HCT116 (cell line): ENCODE data around the gene GNAT1. TPM values are rescaled to one million over a fixed set of nuclear protein-coding genes. Genes with fewer than 3 reads are reported as not detected.

Source experiments
- ATAC-seq: fragments of 200-7000 bp; cut with Tn5 transposase; 2 replicates; pipeline ENCODE4 v1.9.1; 2020; ENCODE audit warnings: mild to moderate bottlenecking, moderate library complexity
- BruUV-seq: library from RNA; stranded (reverse); fragments of 400-500 nt; replicated peaks from 2 replicates; lab custom pipeline; 2021; lab: Mats Ljungman, UMichigan
- CTCF ChIA-PET: fragments of 300-600 bp; sonication (Branson Sonifier 250); formaldehyde crosslinking; loops from one replicate; lab custom pipeline; 2021; ENCODE audit warnings: antibody characterized with exemption; lab: Charles Lee
- POLR2A ChIA-PET: fragments of 300-600, 350-600 bp; sonication (Branson Sonifier 250); formaldehyde crosslinking; loops from one replicate; lab custom pipeline; 2021; ENCODE audit warnings: antibody characterized with exemption; lab: Charles Lee
- RAD21 ChIA-PET, 2 experiments: fragments of 300-600 bp; sonication (Branson Sonifier 250); formaldehyde crosslinking; loops; one replicate each; lab custom pipeline; 2023; ENCODE audit warnings: low total read pairs in 2 of 2; ENCODE audit not compliant: uncharacterized antibody in 2 of 2, unreplicated experiment in 2 of 2, low non-redundant PET in 1 of 2; lab: Charles Lee
- DNase-seq: peaks from one replicate; pipeline ENCODE4 v3.0.0-alpha.2; 2010; ENCODE audit warnings: low read depth, low spot score
- H2AFZ ChIP-seq: fragments of 200-600 bp; shearing (Covaris generic), sonication (generic); 2 replicates; pipeline ENCODE4 v1.6.1; 2017; ENCODE audit warnings: low read depth, mixed run types, mixed read lengths, antibody characterized with exemption, low read length; ENCODE audit not compliant: poor library complexity, severe bottlenecking
- H3K27ac ChIP-seq: 2 replicates; pipeline ENCODE4 v1.5.1; 2012; ENCODE audit warnings: low read depth, low read length
- H3K27me3 ChIP-seq: fragments of 200-600 bp; sonication (generic); 2 replicates; pipeline ENCODE4 v1.6.1; 2016; ENCODE audit warnings: mixed run types, low read length, mixed read lengths; ENCODE audit not compliant: insufficient read depth
- H3K36me3 ChIP-seq, 2 experiments: fragments of 200-500 bp in 1 of 2; fragments of 200-600 bp in 1 of 2; sonication (Bioruptor generic) in 1 of 2; sonication (generic) in 1 of 2; 2 replicates each; pipeline versions ENCODE4 v1.5.1 to v1.6.1; 2014 to 2016; ENCODE audit warnings: low read length in 2 of 2, inconsistent platforms in 1 of 2, mixed read lengths in 1 of 2, mixed run types in 1 of 2; ENCODE audit not compliant: insufficient read depth in 2 of 2, control insufficient read depth in 1 of 2
- H3K4me1 ChIP-seq, 2 experiments: fragments of 200-600 bp in 1 of 2; sonication (generic) in 1 of 2; 2 replicates each; pipeline versions ENCODE4 v1.5.1 to v1.6.1; 2012 to 2017; ENCODE audit warnings: low read length in 2 of 2, inconsistent platforms in 1 of 2, mild to moderate bottlenecking in 1 of 2, mixed read lengths in 1 of 2, mixed run types in 1 of 2, moderate library complexity in 1 of 2; ENCODE audit not compliant: insufficient read depth in 2 of 2, control insufficient read depth in 1 of 2
- H3K4me2 ChIP-seq: fragments of 200-600 bp; sonication (generic); 2 replicates; pipeline ENCODE4 v1.6.1; 2017; ENCODE audit warnings: mixed run types, low read length, mixed read lengths
- H3K4me3 ChIP-seq, 2 experiments: fragments of 200-600 bp in 1 of 2; sonication (generic) in 1 of 2; replicated peaks in 1 of 2; 2 replicates each; pipeline ENCODE4 v1.5.1; 2011 to 2016; ENCODE audit warnings: low read length in 2 of 2, control low read depth in 1 of 2, low read depth in 1 of 2, mild to moderate bottlenecking in 1 of 2, mixed read lengths in 1 of 2, mixed run types in 1 of 2
- H3K79me2 ChIP-seq: fragments of 200-600 bp; sonication (generic); 2 replicates; pipeline ENCODE4 v1.6.1; 2017; ENCODE audit warnings: mild to moderate bottlenecking, mixed run types, low read length, moderate library complexity, mixed read lengths; ENCODE audit not compliant: insufficient read depth
- H3K9ac ChIP-seq: fragments of 200-600 bp; sonication (generic); 2 replicates; pipeline ENCODE4 v1.6.1; 2016; ENCODE audit warnings: low read length, mixed read lengths
- H3K9me2 ChIP-seq: fragments of 200-600 bp; sonication (generic), shearing (Covaris generic); 2 replicates; pipeline ENCODE4 v1.6.1; 2017; ENCODE audit warnings: mixed run types, mild to moderate bottlenecking, moderate library complexity; ENCODE audit not compliant: insufficient read depth
- H3K9me3 ChIP-seq, 2 experiments: fragments of 200-500 bp in 1 of 2; fragments of 200-600 bp in 1 of 2; sonication (Bioruptor generic) in 1 of 2; sonication (generic) in 1 of 2; 2 replicates each; pipeline ENCODE4 v1.6.1; 2014 to 2017; ENCODE audit warnings: low read length in 2 of 2, mixed read lengths in 2 of 2, inconsistent platforms in 1 of 2, low read depth in 1 of 2, mild to moderate bottlenecking in 1 of 2, mixed run types in 1 of 2, moderate library complexity in 1 of 2; ENCODE audit not compliant: control insufficient read depth in 1 of 2, insufficient read depth in 1 of 2
- H4K20me1 ChIP-seq: fragments of 200-600 bp; sonication (generic), shearing (Covaris generic); 2 replicates; pipeline ENCODE4 v1.6.1; 2017; ENCODE audit warnings: mixed run types, mild to moderate bottlenecking, moderate library complexity; ENCODE audit not compliant: insufficient read depth
- ELF1 ChIP-seq: IDR thresholded peaks from 2 replicates; pipeline ENCODE4 v1.6.1; 2012; ENCODE audit warnings: low read depth, borderline replicate concordance
- EZH2phosphoT487 ChIP-seq: fragments of 200-600 bp; IDR thresholded peaks from 2 replicates; pipeline ENCODE4 v1.6.1; 2018; ENCODE audit warnings: antibody characterized with exemption, borderline replicate concordance
- JUND ChIP-seq: IDR thresholded peaks from 2 replicates; pipeline ENCODE4 v1.6.1; 2012
- MAX ChIP-seq: IDR thresholded peaks from 2 replicates; pipeline ENCODE4 v1.6.1; 2012
- POLR2A ChIP-seq: IDR thresholded peaks from 2 replicates; pipeline ENCODE4 v1.7.0; 2011; ENCODE audit warnings: borderline replicate concordance; ENCODE audit not compliant: insufficient read depth, insufficient read length; ENCODE audit errors: extremely low read depth
- SIN3A ChIP-seq: IDR thresholded peaks from 2 replicates; pipeline ENCODE4 v1.6.1; 2012; ENCODE audit warnings: low read depth
- SP1 ChIP-seq: IDR thresholded peaks from 2 replicates; pipeline ENCODE4 v1.6.1; 2012; ENCODE audit warnings: low read depth
- YY1 ChIP-seq: IDR thresholded peaks from 2 replicates; pipeline ENCODE4 v1.6.1; 2011; ENCODE audit warnings: low read length, low read depth, moderate library complexity, mild to moderate bottlenecking; ENCODE audit not compliant: insufficient replicate concordance; ENCODE audit errors: extremely low read depth
- ZBTB33 ChIP-seq: IDR thresholded peaks from 2 replicates; pipeline ENCODE4 v1.6.1; 2011; ENCODE audit warnings: mild to moderate bottlenecking, low read length, moderate library complexity; ENCODE audit not compliant: insufficient replicate concordance; ENCODE audit errors: extremely low read depth
- ZNF274 ChIP-seq: fragments of 200-500 bp; sonication (Bioruptor generic); IDR thresholded peaks from 2 replicates; pipeline ENCODE4 v1.6.1; 2014; ENCODE audit warnings: mild to moderate bottlenecking, low read depth, low read length, inconsistent platforms
- intact Hi-C: fragments of 100-400 bp; cut with micrococcal nuclease; formaldehyde crosslinking; loops from 2 replicates; pipeline ENCODE4 v1.10.0; 2022
- total RNA-seq: library from RNA; stranded (reverse); gene quantifications from one replicate; pipeline ENCODE4 v1.2.1, GENCODE V29; 2021; ENCODE audit not compliant: unreplicated experiment

GNAT1 gene
- total RNA-seq, 1 experiment from 2014 or later: not detected

GRCh38 chr3:50179710-50180109 lies 11.7 kb upstream of the GNAT1 start:
- DNase-seq (no peak), ATAC-seq (no peak)
- H4K20me1 ChIP-seq: no peaks in the 10 kb centered on the region
- no peaks in the 10 kb centered on the region for H3K9me2 ChIP-seq
- peaks cover 0 to 6% of the 10 kb centered on the region in 2 experiments; a peak in 1 of 4 replicates for H3K4me1 ChIP-seq
- no TSS peak for BruUV-seq
- POLR2A ChIA-PET: no interaction called here
- no peak overlapping the region for H3K4me3 ChIP-seq
- H3K36me3 ChIP-seq: no peaks in the 10 kb centered on the region
- no peak overlapping the region for H2AFZ ChIP-seq
- TF ChIP-seq MAX (no peak), ELF1 (no peak), POLR2A (no peak), JUND (no peak), ZNF274 (no peak), SIN3A (no peak), EZH2phosphoT487 (no peak), SP1 (no peak), ZBTB33 (no peak), YY1 (no peak)
- H3K27me3 ChIP-seq: no peaks in the 10 kb centered on the region
- no peak overlapping the region for H3K9ac ChIP-seq
- no peak overlapping the region for H3K4me2 ChIP-seq
- H3K27ac ChIP-seq: no peak overlapping the region
- intact Hi-C loops: no loop called here
- H3K79me2 ChIP-seq: no peaks in the 10 kb centered on the region
- RAD21 ChIA-PET: no interaction called here
- no peaks in the 10 kb centered on the region for H3K9me3 ChIP-seq
- CTCF ChIA-PET: interaction anchor here (1.7 kb wide), 1 partner anchor 15 kb away, joined by 8 read pairs; no protein-coding TSS in a partner anchor
